ENCODE results near the gene AGBL2.
"Not testable (repeated sequence)": the region's sequence is repeated elsewhere in the genome, so short reads cannot be mapped to it uniquely, and the experiment has no call there.

AGBL2 gene

GRCh38 chr11:47715082-47715669 lies at the start of gene AGBL2:
AGBL2 (minus strand) TSS chr11:47715369; CDS start chr11:47714650, 719 bp downstream.
- peak; percentile 86 for DNase-seq

- not testable (repeated sequence) for DNase-seq
Measured at GRCh38 chr11:47759291-47759690, 44.1 kb upstream of the AGBL2 start.

- DNase-seq, result no peak
Measured at GRCh38 chr11:47756208-47756607, 41.0 kb upstream of the AGBL2 start.

GRCh38 chr11:47750725-47751124 lies 35.6 kb upstream of the AGBL2 start:
- DNase-seq, result no peak

GRCh38 chr11:47742494-47742893 lies 27.3 kb upstream of the AGBL2 start:
- not testable (repeated sequence) for DNase-seq

- not testable (repeated sequence) for DNase-seq
Measured at GRCh38 chr11:47737817-47738216, 22.6 kb upstream of the AGBL2 start.

- DNase-seq, result no peak
Measured at GRCh38 chr11:47732271-47732670, 17.1 kb upstream of the AGBL2 start.

- DNase-seq, result no peak
Measured at GRCh38 chr11:47731475-47731874, 16.3 kb upstream of the AGBL2 start.

- DNase-seq, result no peak
Measured at GRCh38 chr11:47726878-47727514, 11.8 kb upstream of the AGBL2 start.

- no peak for DNase-seq
Measured at GRCh38 chr11:47726118-47726442, 10.9 kb upstream of the AGBL2 start.

- DNase-seq, result no peak
Measured at GRCh38 chr11:47725442-47726117, 10.4 kb upstream of the AGBL2 start.

GRCh38 chr11:47724041-47724729 lies 9.0 kb upstream of the AGBL2 start:
- DNase-seq, result no peak

GRCh38 chr11:47723041-47723440 lies 7.9 kb upstream of the AGBL2 start:
- DNase-seq, result no peak

GRCh38 chr11:47720651-47721050 lies 5.5 kb upstream of the AGBL2 start:
- DNase-seq, result no peak

GRCh38 chr11:47716692-47717091 lies 1.5 kb upstream of the AGBL2 start:
- no peak for DNase-seq

- DNase-seq, result no peak
Measured at GRCh38 chr11:47714554-47715081, 551 bp downstream of the AGBL2 start.

GRCh38 chr11:47711816-47712215 lies 3.4 kb downstream of the AGBL2 start:
- DNase-seq, result no peak

GRCh38 chr11:47711225-47711624 lies 3.9 kb downstream of the AGBL2 start:
- no peak for DNase-seq

GRCh38 chr11:47707275-47707786 lies 7.8 kb downstream of the AGBL2 start:
- not testable (repeated sequence) for DNase-seq

GRCh38 chr11:47705721-47706120 lies 9.4 kb downstream of the AGBL2 start:
- DNase-seq, result no peak

- DNase-seq, result no peak
Measured at GRCh38 chr11:47691979-47692378, 23.2 kb downstream of the AGBL2 start.

- no peak for DNase-seq
Measured at GRCh38 chr11:47689480-47689879, 25.7 kb downstream of the AGBL2 start.

GRCh38 chr11:47688991-47689390 lies 26.2 kb downstream of the AGBL2 start:
- DNase-seq, result no peak
